ENCODE measurements around the gene PLEKHA3.

- TF ChIP-seq POLR2A (IDR thresholded peaks at IDR 0.05) (no peak), CTCF (IDR thresholded peaks at IDR 0.05) (no peak)
Measured at GRCh38 chr2:178521304-178522150, 41.3 kb downstream of the PLEKHA3 start.
